NT2/D1 (cell line): Measurements from ENCODE around the gene RNF19B.

Experiments
- SUZ12 ChIP-seq: IDR thresholded peaks from 2 replicates; pipeline ENCODE4 v1.6.1; 2011; ENCODE audit not compliant: insufficient read length, insufficient read depth; ENCODE audit errors: extremely low read depth
- YY1 ChIP-seq: IDR thresholded peaks from 2 replicates; pipeline ENCODE4 v1.6.1; 2011; ENCODE audit not compliant: insufficient read length, insufficient read depth
- ZNF274 ChIP-seq: IDR thresholded peaks from 2 replicates; pipeline ENCODE4 v1.6.1; 2011; ENCODE audit warnings: mild to moderate bottlenecking, low read depth, low read length

GRCh38 chr1:32958827-32959226 is 5.8 kb downstream of the RNF19B start:
- TF ChIP-seq YY1 (no peak), ZNF274 (no peak), SUZ12 (no peak)
